ENCODE measurements around the gene RCC2.
"Not testable (repeated sequence)": the region's sequence is repeated elsewhere in the genome, so short reads cannot be mapped to it uniquely, and the experiment has no call there.

The RCC2 gene

DNA sequence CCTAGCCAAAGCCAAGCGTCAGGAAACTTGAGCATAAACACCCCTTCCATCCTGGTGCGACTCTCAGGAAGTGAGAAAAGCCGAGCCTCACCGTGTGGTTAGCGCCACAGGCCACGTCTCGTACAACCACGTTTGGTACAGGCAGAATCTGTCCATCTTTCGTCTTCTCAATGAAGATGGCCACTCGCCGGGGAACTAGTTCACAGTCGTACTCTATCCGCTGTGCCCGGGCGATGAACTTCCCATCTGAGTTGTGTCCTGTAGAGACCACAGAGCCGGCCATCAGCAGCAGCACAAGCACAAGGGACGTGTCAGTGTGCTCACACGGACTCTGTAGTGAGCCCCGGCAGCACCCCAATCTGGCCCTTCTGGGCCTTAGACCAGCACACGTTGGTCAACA lies 23.1 kb downstream of the RCC2 start:
- TF ChIP-seq, protein P1, sequence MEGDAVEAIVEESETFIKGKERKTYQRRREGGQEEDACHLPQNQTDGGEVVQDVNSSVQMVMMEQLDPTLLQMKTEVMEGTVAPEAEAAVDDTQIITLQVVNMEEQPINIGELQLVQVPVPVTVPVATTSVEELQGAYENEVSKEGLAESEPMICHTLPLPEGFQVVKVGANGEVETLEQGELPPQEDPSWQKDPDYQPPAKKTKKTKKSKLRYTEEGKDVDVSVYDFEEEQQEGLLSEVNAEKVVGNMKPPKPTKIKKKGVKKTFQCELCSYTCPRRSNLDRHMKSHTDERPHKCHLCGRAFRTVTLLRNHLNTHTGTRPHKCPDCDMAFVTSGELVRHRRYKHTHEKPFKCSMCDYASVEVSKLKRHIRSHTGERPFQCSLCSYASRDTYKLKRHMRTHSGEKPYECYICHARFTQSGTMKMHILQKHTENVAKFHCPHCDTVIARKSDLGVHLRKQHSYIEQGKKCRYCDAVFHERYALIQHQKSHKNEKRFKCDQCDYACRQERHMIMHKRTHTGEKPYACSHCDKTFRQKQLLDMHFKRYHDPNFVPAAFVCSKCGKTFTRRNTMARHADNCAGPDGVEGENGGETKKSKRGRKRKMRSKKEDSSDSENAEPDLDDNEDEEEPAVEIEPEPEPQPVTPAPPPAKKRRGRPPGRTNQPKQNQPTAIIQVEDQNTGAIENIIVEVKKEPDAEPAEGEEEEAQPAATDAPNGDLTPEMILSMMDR (IDR thresholded peaks at IDR 0.05; ENCODE audit: borderline replicate concordance, insufficient read depth, low read depth, low read length): no peak
- no peak overlapping the region for H3K4me3 ChIP-seq (ENCODE audit: low read depth, low read length)

DNA sequence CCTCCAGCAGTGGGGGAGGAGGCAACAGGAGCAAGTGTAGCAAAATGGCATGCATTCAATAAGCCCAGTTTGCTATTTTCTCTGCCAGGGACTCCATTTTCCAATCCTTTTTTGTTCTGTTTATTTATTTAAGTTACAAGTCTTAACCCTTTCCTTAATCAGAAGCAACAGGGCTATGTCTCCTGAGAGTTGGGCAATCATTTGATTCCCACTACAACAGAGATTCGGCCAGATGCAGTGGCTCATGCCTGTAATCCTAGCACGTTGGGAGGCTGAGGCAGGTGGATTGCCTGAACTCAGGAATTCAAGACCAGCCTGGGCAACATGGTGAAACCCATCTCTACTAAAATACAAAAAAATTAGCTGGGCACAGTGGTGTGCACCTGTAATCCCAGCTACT lies 25.5 kb downstream of the RCC2 start:
- TF ChIP-seq, protein P1 (IDR thresholded peaks at IDR 0.05; ENCODE audit: borderline replicate concordance, insufficient read depth, low read depth, low read length): no peak

DNA sequence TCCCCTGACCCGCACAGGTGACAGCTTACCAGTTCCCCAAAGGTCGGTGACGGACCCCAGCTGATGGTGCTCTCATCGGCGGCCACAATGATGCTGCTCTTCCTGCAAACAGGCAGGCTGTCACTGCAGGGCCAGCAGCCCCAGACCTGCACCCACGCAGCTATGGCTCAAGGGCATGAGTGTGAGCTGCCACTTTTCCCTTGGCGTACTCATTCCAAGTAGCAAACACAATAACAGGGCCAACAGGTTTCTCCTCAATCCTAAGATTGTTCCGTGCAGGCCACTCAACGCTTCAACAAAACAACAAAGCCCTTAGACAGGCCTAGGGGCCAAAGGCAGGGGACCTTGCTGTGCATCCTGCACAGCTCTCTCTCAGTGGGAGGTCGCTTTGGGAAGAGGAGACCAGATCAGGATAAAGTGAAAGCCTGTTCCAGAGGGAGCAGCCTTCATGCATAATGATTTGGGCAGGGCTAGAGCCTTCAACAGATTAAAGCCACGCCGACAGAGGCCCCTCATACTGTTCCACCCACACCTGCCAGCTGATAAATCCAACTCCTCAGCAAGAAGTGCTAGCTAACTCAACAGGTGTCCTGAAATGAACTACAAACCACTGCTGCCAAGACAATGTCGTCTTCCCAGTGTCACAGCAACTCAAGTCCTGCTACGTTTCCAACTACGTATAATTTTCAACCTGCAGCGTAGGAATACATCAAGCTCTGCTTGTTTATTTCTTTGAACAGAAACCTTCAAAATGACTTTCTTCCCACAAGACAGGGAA lies 27.2 kb downstream of the RCC2 start:
- no peak overlapping the region for H3K4me3 ChIP-seq (ENCODE audit: low read depth, low read length)
- TF ChIP-seq, protein P1 (IDR thresholded peaks at IDR 0.05; ENCODE audit: borderline replicate concordance, insufficient read depth, low read depth, low read length): no peak

More for the DNA sequence above, 25.5 kb downstream of the RCC2 start:
- H3K4me3 ChIP-seq (ENCODE audit: low read depth, low read length): no peak overlapping the region

DNA sequence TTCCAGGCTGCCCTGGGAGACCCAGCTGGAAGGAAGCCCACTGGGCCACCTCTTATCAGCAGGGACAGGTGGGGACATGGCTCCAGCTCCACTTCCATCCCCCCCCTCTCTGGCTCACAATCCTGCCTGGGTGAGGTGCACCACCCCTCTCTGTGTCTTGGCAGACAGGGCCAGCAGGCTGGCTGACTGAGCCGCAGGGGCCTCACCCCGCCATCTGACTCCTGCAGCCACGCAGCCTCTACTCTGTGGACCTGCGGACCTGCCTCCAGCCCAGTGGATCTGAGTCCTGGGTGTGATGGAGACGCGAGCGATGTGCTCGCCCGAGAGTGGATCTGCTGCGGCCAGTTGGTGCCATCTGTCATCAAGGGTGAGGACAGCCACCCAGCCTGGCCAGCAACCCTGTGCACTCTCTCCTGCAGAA lies 30.1 kb downstream of the RCC2 start:
- no peak overlapping the region for H3K4me3 ChIP-seq (ENCODE audit: low read depth, low read length)
- TF ChIP-seq, protein P1 (IDR thresholded peaks at IDR 0.05; ENCODE audit: borderline replicate concordance, insufficient read depth, low read depth, low read length): no peak

DNA sequence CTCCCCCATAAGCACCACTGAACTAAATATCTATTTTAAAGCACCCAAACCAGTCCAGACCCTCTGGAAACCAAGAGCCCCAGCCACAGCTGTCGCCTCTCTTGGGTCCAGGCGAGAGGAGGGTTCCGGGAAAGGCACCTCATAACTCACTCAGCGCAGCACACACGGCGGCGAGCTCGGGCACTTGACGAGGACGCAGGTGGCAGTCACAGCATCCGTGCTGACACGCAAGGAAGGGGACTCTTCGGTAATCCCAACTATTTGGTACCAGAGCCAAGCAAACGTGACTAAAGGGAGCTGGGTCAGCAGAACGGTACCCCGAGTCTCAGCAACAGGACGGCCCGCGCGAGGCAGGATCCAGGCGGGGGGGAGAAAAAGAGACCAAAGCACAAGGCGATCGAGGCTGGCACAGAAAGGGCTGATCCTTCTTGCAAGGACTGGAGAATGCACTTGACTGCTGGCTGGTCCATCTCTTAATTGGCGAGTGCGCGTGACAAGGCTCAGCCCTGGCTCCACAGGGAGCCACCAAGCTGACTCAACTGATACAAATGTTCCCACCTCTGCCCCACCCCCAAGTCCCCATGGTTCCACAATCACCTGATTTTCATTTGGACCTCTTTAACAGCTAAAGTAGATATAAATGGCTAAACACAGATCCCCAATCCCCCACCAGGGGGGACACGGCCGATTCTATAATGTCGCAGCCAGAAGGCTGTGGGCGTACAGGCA lies 31.5 kb downstream of the RCC2 start:
- H3K4me3 ChIP-seq (ENCODE audit: low read depth, low read length): not testable (repeated sequence)

DNA sequence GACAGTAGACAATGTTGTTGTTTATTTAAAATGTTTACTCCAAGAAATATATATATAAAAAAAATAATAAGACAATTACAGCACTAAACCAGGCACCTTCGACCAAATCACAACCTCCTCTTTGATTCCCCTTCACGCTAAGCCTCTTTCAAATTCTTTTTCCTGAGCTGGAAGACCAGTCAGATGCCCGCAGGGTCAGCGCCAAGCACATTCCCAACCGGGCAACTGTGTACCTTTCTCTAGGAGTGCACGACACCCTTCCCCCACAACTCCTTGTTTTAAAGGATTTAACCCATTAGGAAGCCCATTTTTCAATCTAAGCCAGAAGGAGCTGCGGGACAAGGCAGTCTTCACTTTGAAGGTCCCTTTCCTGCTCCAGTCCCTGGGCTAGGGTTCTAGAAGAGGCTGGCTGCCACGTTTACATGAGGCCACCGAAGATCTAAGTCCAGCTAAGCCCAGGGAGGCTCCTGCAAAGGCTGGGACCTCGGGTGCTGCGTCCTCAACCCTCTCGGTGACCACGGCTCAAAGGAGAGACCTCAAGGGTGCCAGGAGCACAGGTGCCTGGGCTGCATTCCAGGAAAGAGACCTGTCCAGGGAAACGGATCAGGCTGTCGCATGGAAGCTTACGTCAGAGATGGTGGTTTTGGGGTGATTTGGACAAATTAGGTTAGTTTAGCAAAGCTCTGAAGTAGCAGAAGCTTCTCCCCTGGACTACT lies 32.6 kb downstream of the RCC2 start:
- H3K4me3 ChIP-seq (ENCODE audit: low read depth, low read length): not testable (repeated sequence)

DNA sequence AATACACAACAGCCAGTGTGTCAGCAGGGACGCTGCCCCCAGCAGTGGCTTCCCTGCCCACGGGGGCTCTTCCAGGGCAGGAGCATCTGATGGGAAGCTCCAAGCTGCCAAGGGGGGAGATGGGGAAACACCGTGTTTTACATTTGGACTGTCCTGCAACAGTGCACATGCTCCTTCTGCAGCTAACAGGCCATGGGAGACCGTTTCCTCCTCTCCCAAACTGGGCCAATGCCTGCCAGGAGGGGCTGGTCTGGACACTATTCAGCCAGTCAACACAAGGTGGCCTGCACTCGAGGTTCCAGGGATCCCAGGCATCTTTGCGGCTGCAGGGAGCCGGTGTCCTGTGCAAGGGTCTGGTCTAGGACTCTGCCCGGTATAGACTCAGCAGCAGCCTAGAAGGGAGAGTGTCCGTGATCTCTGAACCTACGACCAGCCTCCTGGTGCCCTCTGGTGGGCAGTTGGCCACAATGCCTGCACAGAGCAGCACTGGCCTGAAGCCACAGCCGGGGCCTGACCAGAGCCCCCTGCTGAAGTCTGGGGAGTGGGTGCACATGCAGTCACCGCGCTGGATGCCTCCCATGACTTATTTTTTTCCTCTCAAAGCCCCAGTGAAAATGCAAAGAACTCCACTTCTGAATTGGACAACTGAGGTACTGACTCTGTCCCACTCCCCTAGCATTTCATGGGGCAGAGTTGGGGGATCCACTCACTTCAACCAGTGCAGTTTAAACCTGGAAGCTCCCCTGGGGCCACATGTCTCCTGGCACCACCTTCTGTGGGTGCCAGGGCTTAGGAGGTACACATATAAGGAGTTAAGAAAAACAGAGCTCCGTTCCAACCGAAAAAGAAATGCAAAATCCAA lies 33.3 kb downstream of the RCC2 start:
- no peak overlapping the region for H3K4me3 ChIP-seq (ENCODE audit: low read depth, low read length)
- TF ChIP-seq, protein P1 (IDR thresholded peaks at IDR 0.05; ENCODE audit: borderline replicate concordance, insufficient read depth, low read depth, low read length): peak; percentile 79

Data from GM12875 (cell line).